Measurements from ENCODE around the gene STOM.
A peak's percentile ranks its signal among the peaks of the same experiment; 100 is the strongest.

Gene STOM

GRCh38 chr9:121362813-121363621 is 7.0 kb downstream of the STOM start:
- no peak for TF ChIP-seq FOXA1 (IDR thresholded peaks at IDR 0.05)
- TF ChIP-seq, protein P1, sequence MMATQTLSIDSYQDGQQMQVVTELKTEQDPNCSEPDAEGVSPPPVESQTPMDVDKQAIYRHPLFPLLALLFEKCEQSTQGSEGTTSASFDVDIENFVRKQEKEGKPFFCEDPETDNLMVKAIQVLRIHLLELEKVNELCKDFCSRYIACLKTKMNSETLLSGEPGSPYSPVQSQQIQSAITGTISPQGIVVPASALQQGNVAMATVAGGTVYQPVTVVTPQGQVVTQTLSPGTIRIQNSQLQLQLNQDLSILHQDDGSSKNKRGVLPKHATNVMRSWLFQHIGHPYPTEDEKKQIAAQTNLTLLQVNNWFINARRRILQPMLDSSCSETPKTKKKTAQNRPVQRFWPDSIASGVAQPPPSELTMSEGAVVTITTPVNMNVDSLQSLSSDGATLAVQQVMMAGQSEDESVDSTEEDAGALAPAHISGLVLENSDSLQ (IDR thresholded peaks at IDR 0.05) = 0 out of 2 replicates have a peak, but pooled peaks have one; percentile 3
- DNase-seq (ENCODE audit: extremely low spot score) = no peak
- ChIA-PET CTCF (no interaction called here), POLR2A (no interaction called here)

GRCh38 chr9:121360601-121361374 is 9.3 kb downstream of the STOM start:
- no peak for TF ChIP-seq SP1 (IDR thresholded peaks at IDR 0.05)
- no peak for TF ChIP-seq FOXK2 (IDR thresholded peaks at IDR 0.05)
- TF ChIP-seq ZNF384 (IDR thresholded peaks at IDR 0.05) = peak; percentile 42; the same call in 1 of the 2 replicates
- no peak for DNase-seq (ENCODE audit: extremely low spot score)
- ChIA-PET CTCF (no interaction called here), POLR2A (no interaction called here)

DNA sequence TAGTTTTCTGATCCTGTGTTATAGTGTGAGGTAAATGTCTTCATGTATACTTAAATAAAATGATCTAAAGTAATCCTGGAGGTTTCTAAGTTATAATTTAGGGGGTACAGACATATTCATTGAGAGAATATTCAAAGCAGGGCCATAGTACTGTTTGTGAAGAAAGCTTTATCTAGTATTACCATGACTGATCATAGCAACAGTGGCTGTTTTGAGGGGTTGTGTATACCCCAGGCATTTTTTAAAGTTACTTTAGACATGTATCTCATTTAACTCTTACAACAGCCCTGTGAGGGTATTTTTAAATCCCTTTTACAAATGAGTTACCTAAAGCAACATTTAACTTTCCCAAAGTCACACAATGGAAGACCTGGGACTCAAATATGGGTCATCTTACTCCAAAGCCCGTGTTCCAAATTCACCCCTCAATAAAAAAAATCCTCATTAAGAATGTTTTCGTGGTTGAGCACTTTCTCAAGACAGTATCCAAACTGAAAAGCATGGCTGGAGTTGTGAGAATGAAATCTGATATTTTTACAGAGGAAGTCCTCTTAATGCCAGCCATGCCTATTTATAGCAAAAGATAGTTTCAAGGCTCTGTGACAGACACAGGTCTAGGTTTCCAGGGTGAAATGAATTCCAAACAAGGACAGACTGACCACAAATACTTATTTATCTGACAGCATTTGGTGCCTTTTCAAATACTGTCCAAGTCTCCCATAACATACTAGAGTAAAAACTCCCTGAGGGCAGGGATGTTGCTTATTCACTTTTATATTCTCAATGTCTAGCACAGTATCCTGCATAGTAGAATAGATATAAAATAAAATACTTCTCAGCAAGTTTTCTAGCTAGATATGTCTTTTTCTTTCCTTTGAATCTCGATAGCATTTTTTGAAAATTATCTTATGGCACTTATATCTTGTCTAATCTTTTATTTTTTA is 10.4 kb downstream of the STOM start:
- ChIA-PET POLR2A (no interaction called here), CTCF (interaction anchor here (1.6 kb wide), 1 partner anchor 40 kb away, joined by 6 read pairs; no protein-coding TSS in a partner anchor)
- no peak for DNase-seq (ENCODE audit: extremely low spot score)
- TF ChIP-seq ZNF384 (IDR thresholded peaks at IDR 0.05) = no peak
- no peak for TF ChIP-seq ARNT (IDR thresholded peaks at IDR 0.05)
- TF ChIP-seq L3MBTL2 (conservative IDR thresholded peaks at IDR 0.05) = no peak
- TF ChIP-seq TARDBP (IDR thresholded peaks at IDR 0.05) = no peak

DNA sequence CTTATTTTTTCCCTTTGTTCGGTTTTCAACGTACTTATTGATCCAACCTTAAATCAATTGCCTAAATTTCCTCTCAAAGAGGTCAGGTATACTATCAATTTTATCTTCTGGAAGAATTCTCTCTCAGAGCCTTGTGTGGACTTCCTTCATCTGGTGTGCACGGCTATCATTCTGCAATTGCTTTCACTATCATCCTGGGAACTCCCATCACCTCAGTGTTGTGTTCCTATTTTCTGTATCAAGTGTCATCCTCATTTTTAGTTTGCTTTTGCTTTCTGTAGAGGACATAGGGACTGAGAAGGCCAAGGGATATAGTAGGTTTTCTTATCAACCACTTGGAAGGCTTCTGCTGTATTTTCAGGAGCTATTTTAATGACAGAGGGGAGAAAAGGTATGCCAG is 11.3 kb downstream of the STOM start:
- TF ChIP-seq CTBP1 (IDR thresholded peaks at IDR 0.05; ENCODE audit: borderline replicate concordance) = no peak
- no peak for TF ChIP-seq FOXA1 (IDR thresholded peaks at IDR 0.05)
- no peak for TF ChIP-seq ZNF384 (IDR thresholded peaks at IDR 0.05)
- TF ChIP-seq SP1 (IDR thresholded peaks at IDR 0.05) = no peak
- POLR2A ChIA-PET = no interaction called here
- DNase-seq (ENCODE audit: extremely low spot score) = no peak
- CTCF ChIA-PET = interaction anchor here (1.6 kb wide), 1 partner anchor 39 kb away, joined by 6 read pairs; no protein-coding TSS in a partner anchor

DNA sequence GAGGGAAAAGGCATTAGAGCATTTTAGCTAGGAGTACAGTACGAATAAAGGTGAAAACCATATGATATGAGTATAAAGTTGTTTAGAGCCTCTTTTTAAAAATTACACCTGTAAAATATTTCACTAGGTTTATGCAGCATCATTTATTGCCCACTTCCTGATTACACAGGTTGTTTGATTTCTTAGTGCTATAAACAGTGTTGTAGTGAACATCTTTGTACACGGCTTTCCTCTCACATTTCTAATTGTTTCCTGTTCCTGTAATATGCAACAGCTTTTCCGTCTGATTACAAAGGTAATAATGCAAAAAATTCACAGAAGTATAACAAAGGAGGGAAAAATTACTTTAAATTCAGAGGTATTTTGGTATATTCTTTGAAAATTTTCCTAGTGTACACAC is 13.0 kb downstream of the STOM start:
- POLR2A ChIA-PET = no interaction called here
- CTCF ChIA-PET = no interaction called here
- no peak for TF ChIP-seq BHLHE40 (IDR thresholded peaks at IDR 0.05; ENCODE audit: borderline replicate concordance)
- TF ChIP-seq, protein P1 (IDR thresholded peaks at IDR 0.05) = no peak
- no peak for TF ChIP-seq FOXM1 (IDR thresholded peaks at IDR 0.05; ENCODE audit: borderline replicate concordance)
- no peak for TF ChIP-seq ELF4 (IDR thresholded peaks at IDR 0.05)
- TF ChIP-seq LEF1 (IDR thresholded peaks at IDR 0.05; ENCODE audit: borderline replicate concordance) = no peak
- no peak for TF ChIP-seq CTBP1 (IDR thresholded peaks at IDR 0.05; ENCODE audit: borderline replicate concordance)
- TF ChIP-seq FOXK2 (IDR thresholded peaks at IDR 0.05) = no peak
- TF ChIP-seq ZNF384 (IDR thresholded peaks at IDR 0.05) = no peak
- no peak for TF ChIP-seq TARDBP (IDR thresholded peaks at IDR 0.05)
- DNase-seq (ENCODE audit: extremely low spot score) = no peak

- TF ChIP-seq L3MBTL2 (conservative IDR thresholded peaks at IDR 0.05) (no peak), TARDBP (IDR thresholded peaks at IDR 0.05) (no peak), ELF4 (IDR thresholded peaks at IDR 0.05) (no peak), FOXA1 (IDR thresholded peaks at IDR 0.05) (no peak), ARNT (IDR thresholded peaks at IDR 0.05) (no peak), BHLHE40 (IDR thresholded peaks at IDR 0.05; ENCODE audit: borderline replicate concordance) (no peak), FOXK2 (IDR thresholded peaks at IDR 0.05) (no peak), NFRKB (IDR thresholded peaks at IDR 0.05) (no peak), SP1 (IDR thresholded peaks at IDR 0.05) (no peak), LEF1 (IDR thresholded peaks at IDR 0.05; ENCODE audit: borderline replicate concordance) (no peak), CTBP1 (IDR thresholded peaks at IDR 0.05; ENCODE audit: borderline replicate concordance) (no peak), HDGF (IDR thresholded peaks at IDR 0.05; ENCODE audit: borderline replicate concordance) (no peak)
- ChIA-PET POLR2A (no interaction called here), CTCF (interaction anchor here (0.7 kb wide), 2 partner anchors 35 to 294 kb away, joined by 4 read pairs; no protein-coding TSS in a partner anchor)
- DNase-seq (ENCODE audit: extremely low spot score) = no peak
Observed at GRCh38 chr9:121354762-121355161, 15.3 kb downstream of the STOM start.

- TF ChIP-seq CTBP1 (IDR thresholded peaks at IDR 0.05; ENCODE audit: borderline replicate concordance) (no peak), FOXA1 (IDR thresholded peaks at IDR 0.05) (no peak), SUZ12 (IDR thresholded peaks at IDR 0.05) (no peak), LEF1 (IDR thresholded peaks at IDR 0.05; ENCODE audit: borderline replicate concordance) (no peak), HDGF (IDR thresholded peaks at IDR 0.05; ENCODE audit: borderline replicate concordance) (no peak), BHLHE40 (IDR thresholded peaks at IDR 0.05; ENCODE audit: borderline replicate concordance) (no peak), NFRKB (IDR thresholded peaks at IDR 0.05) (no peak), FOXM1 (IDR thresholded peaks at IDR 0.05; ENCODE audit: borderline replicate concordance) (no peak), ARNT (IDR thresholded peaks at IDR 0.05) (no peak), SP1 (IDR thresholded peaks at IDR 0.05) (no peak), ZNF384 (IDR thresholded peaks at IDR 0.05) (no peak), TARDBP (IDR thresholded peaks at IDR 0.05) (no peak), ELF4 (IDR thresholded peaks at IDR 0.05) (no peak), FOXK2 (IDR thresholded peaks at IDR 0.05) (no peak), L3MBTL2 (conservative IDR thresholded peaks at IDR 0.05) (no peak)
- TF ChIP-seq, protein P1 (IDR thresholded peaks at IDR 0.05) = no peak
- CTCF ChIA-PET = interaction anchor here (0.6 kb wide), 1 partner anchor 23 kb away, joined by 3 read pairs; no protein-coding TSS in a partner anchor
- POLR2A ChIA-PET = no interaction called here
- no peak for DNase-seq (ENCODE audit: extremely low spot score)
Observed at GRCh38 chr9:121354141-121354540, 15.9 kb downstream of the STOM start.

Data from HEK293T (cell line).